GM18858 (cell line): ENCODE data around the gene TOMM70.
"Not testable (repeated sequence)": the region's sequence is repeated elsewhere in the genome, so short reads cannot be mapped to it uniquely, and the experiment has no call there.

Experiments used
- ATAC-seq: cut with Tn5 transposase; IDR thresholded peaks from one replicate; pipeline ENCODE4 v1.9.1; 2021; ENCODE audit not compliant: unreplicated experiment

TOMM70 gene

GRCh38 chr3:100400780-100401673, at the start of gene TOMM70, which contains the start of gene LNP1:
TOMM70 (minus strand) TSS chr3:100401089; CDS start chr3:100400949, 140 bp downstream.
LNP1 (plus strand) TSS chr3:100401539; CDS start chr3:100429730, 28,191 bp downstream.
- ATAC-seq, result peak; percentile 73

DNA sequence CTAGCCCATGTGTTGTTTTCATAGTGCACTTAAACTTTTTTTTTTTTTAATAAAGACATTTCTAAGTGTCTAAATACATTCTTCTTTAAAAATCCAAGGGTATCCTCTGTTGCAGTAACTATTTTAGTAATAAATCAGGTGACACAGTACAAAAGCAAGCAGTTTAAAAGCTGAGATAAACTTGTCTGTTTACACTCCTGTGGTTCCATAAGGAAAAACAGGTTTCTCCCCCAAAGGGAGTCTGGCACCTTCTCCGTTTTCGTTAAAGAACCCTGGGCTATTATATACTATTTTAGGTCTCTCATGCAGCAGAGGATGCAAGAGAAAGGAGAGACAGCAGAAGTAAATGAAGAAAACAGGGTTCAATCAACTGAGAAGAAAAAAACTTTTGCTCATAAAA, 48.3 kb upstream of the TOMM70 start:
- ATAC-seq, result no peak

- no peak for ATAC-seq
Measured at GRCh38 chr3:100448079-100448478, 47.2 kb upstream of the TOMM70 start.

- not testable (repeated sequence) for ATAC-seq
Measured at GRCh38 chr3:100447067-100447466, 46.2 kb upstream of the TOMM70 start.

- no peak for ATAC-seq
Measured at GRCh38 chr3:100443690-100444089, 42.8 kb upstream of the TOMM70 start.

GRCh38 chr3:100440895-100441294, 40.0 kb upstream of the TOMM70 start:
- no peak for ATAC-seq

- ATAC-seq, result no peak
Measured at GRCh38 chr3:100438623-100438974, 37.7 kb upstream of the TOMM70 start.

DNA sequence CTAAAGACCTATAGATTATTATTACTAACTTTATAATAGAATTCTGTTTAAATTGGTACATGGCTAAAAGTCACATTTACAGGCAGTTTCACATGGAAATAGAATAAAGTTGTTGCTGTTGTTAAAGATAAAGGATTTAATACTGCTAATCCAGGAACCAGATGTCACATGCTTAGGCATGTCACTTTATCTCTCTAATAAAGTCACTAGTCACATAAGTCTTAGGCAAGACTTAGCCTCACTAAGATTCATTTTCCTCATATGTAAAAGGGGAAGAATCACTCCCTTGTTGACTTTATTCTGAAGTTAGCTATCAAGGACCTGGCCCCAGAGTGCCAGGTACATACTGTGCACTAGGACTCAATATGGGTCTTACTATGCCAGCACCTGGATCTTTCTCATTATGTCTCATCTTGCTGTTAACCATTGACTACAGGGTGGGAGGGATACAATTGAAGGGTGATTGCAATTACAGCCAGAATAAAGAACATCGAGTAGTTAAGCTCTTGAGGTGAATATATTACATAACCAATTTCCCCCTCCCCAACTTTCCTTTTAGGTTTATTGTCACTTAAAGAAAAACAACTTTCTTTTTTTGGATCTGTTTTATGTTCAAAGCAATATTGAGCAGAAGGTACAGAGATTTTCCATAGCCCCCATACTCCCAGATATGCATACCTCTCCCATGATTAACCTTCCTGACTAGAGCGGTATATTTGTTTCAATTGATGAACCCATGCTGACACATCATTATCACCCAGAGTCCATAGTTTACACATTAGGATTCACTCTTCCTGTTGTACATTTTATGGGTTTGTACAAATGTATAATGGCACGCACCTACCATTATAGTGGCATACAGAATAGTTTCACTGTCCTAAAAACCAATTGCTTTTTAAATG, 37.1 kb upstream of the TOMM70 start:
- ATAC-seq, result no peak

GRCh38 chr3:100436951-100437350, 36.1 kb upstream of the TOMM70 start:
- no peak for ATAC-seq

GRCh38 chr3:100429187-100429716, 28.4 kb upstream of the TOMM70 start:
- ATAC-seq, result no peak

DNA sequence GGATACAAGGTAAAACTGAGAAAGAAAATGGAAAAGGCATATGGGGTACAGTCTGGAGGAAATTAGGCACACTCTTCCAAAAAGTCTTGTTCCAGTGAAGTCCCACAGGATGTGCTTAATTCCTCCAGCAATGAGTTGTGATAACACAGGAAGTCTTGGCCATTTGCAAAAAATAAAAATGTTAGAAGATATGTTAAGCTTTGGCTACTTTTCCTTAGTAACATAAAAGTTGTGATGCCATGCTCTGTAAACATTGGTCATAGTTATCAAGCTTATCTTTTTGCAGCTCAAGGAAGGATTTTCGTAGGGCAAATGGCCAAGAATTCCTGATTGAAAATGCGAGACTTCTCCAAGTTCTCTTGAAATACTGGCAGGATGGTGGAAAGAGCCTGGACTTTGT, 26.8 kb upstream of the TOMM70 start:
- no peak for ATAC-seq

DNA sequence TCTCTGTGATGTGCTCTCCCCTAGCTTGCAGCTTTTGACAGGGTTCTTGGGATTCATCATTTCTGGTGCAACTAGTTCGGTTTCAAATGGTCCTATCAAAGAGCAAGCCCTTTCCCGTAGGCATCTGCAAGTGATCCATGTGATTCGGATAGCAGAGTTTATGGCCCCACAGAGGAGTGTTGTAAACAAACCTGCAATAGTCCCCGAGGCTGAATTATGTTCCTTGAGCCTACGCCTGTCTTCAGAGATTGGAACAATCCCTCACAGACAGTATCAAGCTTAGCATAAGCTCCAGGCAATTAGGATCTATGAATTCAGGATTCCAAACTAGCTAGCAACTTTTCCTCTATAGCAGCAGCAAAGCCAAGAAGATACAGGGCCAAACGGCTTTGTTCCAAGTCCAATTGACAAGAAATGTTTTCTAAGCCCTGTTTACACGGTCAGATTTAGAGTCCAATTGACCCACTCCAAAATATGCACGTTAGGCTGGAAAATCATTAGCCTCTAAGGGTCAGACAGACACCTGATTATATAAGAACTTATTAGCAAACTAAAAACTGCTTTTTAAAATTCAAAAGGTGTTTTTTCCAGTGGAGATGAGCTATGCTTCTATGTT, 25.3 kb upstream of the TOMM70 start:
- ATAC-seq, result no peak

- no peak for ATAC-seq
Measured at GRCh38 chr3:100425316-100425715, 24.4 kb upstream of the TOMM70 start.

DNA sequence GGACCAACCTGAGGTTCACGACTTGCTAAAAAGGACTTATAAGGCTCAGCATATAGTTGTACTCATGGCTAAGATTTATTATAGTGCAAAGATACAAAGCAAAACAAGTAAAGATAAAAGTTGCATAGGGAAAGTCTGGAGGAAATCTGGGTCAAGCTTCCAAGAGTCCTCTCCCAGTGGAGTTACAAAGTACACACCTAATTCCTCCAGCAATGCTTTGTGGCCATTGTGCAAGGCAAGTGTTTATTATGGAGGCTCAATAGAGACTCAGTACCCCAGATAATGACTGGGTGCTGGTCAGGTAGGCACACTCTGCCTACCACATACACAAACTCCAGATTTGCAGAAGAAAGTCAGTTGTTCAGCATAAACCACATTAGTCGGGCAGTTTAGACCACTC, 23.4 kb upstream of the TOMM70 start:
- no peak for ATAC-seq

DNA sequence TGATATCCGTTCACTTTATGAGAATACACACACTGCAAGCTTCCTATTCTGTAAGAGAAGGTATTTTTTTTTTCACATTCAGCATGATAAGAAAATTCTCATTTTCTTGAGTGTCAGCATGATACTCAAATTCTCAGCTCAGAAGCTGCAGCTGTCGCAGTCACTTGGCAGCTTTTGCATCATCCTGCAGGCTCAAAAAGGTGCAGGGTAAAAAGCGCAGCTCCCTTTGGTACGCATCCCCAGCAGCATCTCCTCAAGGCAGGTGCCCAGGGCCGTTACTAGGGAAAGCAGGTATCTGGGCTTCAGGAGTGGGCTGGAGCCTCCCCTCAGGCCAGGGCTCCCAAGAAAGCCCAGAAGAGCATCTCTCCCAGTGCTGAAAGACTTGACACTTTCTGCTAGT, 22.7 kb upstream of the TOMM70 start:
- ATAC-seq, result no peak

DNA sequence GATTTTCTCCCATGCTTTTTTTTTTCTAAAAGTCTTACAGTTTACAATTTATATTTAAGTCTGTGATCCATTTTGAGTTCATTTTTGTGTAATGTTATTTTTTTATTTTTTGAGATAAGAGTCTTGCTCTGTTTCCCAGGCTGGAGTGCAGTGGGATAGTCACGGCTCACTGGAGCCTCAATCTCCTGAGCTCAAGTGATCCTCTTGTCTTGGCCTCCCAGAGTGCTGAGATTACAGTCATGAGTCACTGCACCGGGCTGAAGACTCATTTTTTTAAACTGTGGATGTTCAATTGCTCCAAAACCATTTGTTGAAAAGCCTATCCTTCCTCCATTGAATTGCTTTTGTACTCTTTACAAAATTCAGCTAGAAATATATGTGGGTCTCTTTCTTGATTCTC, 20.0 kb upstream of the TOMM70 start:
- ATAC-seq, result no peak

GRCh38 chr3:100419406-100419805, 18.5 kb upstream of the TOMM70 start:
- ATAC-seq, result no peak

- no peak for ATAC-seq
Measured at GRCh38 chr3:100416863-100417262, 16.0 kb upstream of the TOMM70 start.

DNA sequence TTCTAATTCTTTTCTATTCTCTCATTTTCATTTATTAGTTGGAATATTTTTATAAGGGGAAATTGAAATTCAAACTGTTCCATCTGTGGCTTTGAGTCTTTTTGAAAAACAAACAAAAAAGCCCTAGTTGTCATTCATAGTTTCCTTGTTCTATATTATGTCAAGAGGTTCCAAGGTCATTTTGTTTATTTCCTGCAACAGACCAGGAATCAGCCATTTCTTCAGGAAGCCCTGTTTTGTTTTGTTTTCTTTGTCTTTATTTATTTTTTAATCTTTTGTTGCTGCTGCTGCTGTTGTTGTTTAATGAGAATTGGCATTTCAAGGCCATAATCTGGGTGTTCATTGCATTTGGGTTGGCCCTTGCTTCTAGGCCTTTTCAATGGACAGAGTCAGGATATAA, 15.3 kb upstream of the TOMM70 start:
- ATAC-seq, result no peak

DNA sequence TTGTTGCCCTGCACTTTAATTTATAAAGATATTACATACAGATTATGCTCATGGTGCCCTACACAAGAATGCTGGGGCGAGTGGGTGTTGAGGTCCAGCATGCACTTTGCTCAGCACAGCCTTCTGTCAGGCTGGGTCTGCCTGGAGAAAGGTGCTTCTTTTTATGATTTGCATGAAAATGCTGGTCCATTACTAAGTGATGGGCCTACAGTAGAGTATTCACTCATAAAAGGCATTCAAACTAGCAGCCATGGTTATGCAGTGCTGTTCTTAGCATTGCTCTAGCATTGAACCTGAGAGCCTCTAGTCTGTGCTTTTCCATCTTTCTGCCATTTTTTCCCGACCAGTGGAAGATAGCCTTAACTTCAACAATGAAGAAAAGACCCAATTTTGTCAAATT, 12.7 kb upstream of the TOMM70 start:
- ATAC-seq, result no peak

- ATAC-seq, result no peak
Measured at GRCh38 chr3:100412912-100413590, 12.2 kb upstream of the TOMM70 start.
